SK-MEL-5 (cell line): ENCODE measurements around the gene ICOSLG. TPM values are rescaled to one million over a fixed set of nuclear protein-coding genes. Genes with fewer than 3 reads are reported as not detected.

Source experiments
- DNase-seq: peaks from one replicate; pipeline ENCODE4 v3.0.0-alpha.2; 2016; ENCODE audit warnings: low read depth, low spot score
- in situ Hi-C: cut with HindIII; loops from 2 replicates; pipeline ENCODE4 v1.10.0; 2016; ENCODE audit warnings: low sequenced_read_pairs, high pct_unique_total_duplicates, low pct_unique_long_range_greater_than_20kb
- total RNA-seq: library from RNA; depleted of rRNA; stranded (reverse); fragments of >200 nt; shearing (Covaris generic); gene quantifications from 2 replicates; pipeline ENCODE4 v1.2.3, GENCODE V29; 2014

ICOSLG gene
- total RNA-seq, 1 experiment from 2014 or later: 0.29 TPM

- DNase-seq: no peak
- in situ Hi-C loops: no loop called here
These were observed 31.0 kb upstream of the ICOSLG start for GRCh38 chr21:44271558-44272283.

GRCh38 chr21:44269090-44269489 is 28.3 kb upstream of the ICOSLG start:
- DNase-seq: no peak
- in situ Hi-C loops: no loop called here

- in situ Hi-C loops: no loop called here
These were observed 27.0 kb upstream of the ICOSLG start for GRCh38 chr21:44267655-44268142.

GRCh38 chr21:44265734-44266270 is 25.1 kb upstream of the ICOSLG start:
- DNase-seq: no peak
- in situ Hi-C loops: no loop called here

More at GRCh38 chr21:44267655-44268142, 27.0 kb upstream of the ICOSLG start:
- peak; percentile 13 for DNase-seq

- DNase-seq: no peak
- in situ Hi-C loops: no loop called here
These were observed 23.0 kb upstream of the ICOSLG start for GRCh38 chr21:44263768-44264167.

- no peak for DNase-seq
- in situ Hi-C loops: no loop called here
These were observed 22.5 kb upstream of the ICOSLG start for GRCh38 chr21:44263221-44263760.

- no peak for DNase-seq
- in situ Hi-C loops: no loop called here
These were observed 21.8 kb upstream of the ICOSLG start for GRCh38 chr21:44262338-44263056.

- in situ Hi-C loops: no loop called here
- no peak for DNase-seq
These were observed 21.0 kb upstream of the ICOSLG start, which contains the start of gene DNMT3L for GRCh38 chr21:44261675-44262295. Gene DNMT3L (minus strand): TSS chr21:44261897. CDS start chr21:44261259, 638 bp downstream.

- in situ Hi-C loops: no loop called here
- DNase-seq: no peak
These were observed 20.3 kb upstream of the ICOSLG start for GRCh38 chr21:44260791-44261631.

- DNase-seq: no peak
- in situ Hi-C loops: no loop called here
These were observed 19.3 kb upstream of the ICOSLG start for GRCh38 chr21:44260066-44260465.

GRCh38 chr21:44259082-44259705 is 18.5 kb upstream of the ICOSLG start:
- no peak for DNase-seq
- in situ Hi-C loops: no loop called here

GRCh38 chr21:44258056-44258725 is 17.4 kb upstream of the ICOSLG start:
- in situ Hi-C loops: no loop called here
- DNase-seq: no peak

GRCh38 chr21:44255511-44255981 is 14.8 kb upstream of the ICOSLG start:
- in situ Hi-C loops: no loop called here
- no peak for DNase-seq

GRCh38 chr21:44253832-44254710 is 13.3 kb upstream of the ICOSLG start:
- no peak for DNase-seq
- in situ Hi-C loops: no loop called here
